SJSA1 (cell line): Measurements from ENCODE around the gene PRDM11. TPM values are rescaled to one million over a fixed set of nuclear protein-coding genes. Genes with fewer than 3 reads are reported as not detected.
A peak's percentile ranks its signal among the peaks of the same experiment; 100 is the strongest.
"Not testable (repeated sequence)": the region's sequence is repeated elsewhere in the genome, so short reads cannot be mapped to it uniquely, and the experiment has no call there.

Source experiments
- DNase-seq, 2 experiments: peaks; one replicate each; pipeline ENCODE4 v3.0.0-alpha.2; 2015 to 2020; ENCODE audit warnings: low spot score in 2 of 2, low read depth in 1 of 2
- H3K27ac ChIP-seq: fragments of 250-450 bp; sonication (Bioruptor Pico); 2 replicates; pipeline ENCODE4 v1.5.1; 2020; ENCODE audit warnings: mild to moderate bottlenecking, moderate library complexity
- H3K27me3 ChIP-seq: fragments of 250-450 bp; sonication (Bioruptor Pico); replicated peaks from 2 replicates; pipeline ENCODE4 v1.5.1; 2020; ENCODE audit warnings: mild to moderate bottlenecking, moderate library complexity
- H3K36me3 ChIP-seq: fragments of 250-450 bp; sonication (Bioruptor Pico); 2 replicates; pipeline ENCODE4 v1.5.1; 2020; ENCODE audit warnings: mild to moderate bottlenecking
- H3K4me1 ChIP-seq: fragments of 250-450 bp; sonication (Bioruptor Pico); replicated peaks from 2 replicates; pipeline ENCODE4 v1.6.1; 2021; ENCODE audit warnings: mild to moderate bottlenecking
- H3K4me3 ChIP-seq: fragments of 250-450 bp; sonication (Bioruptor Pico); 2 replicates; pipeline ENCODE4 v1.5.1; 2020; ENCODE audit warnings: mild to moderate bottlenecking
- H3K9me3 ChIP-seq: fragments of 250-450 bp; sonication (Bioruptor Pico); replicated peaks from 2 replicates; pipeline ENCODE4 v1.5.1; 2020; ENCODE audit warnings: mild to moderate bottlenecking
- total RNA-seq: library from RNA; depleted of rRNA; stranded (reverse); fragments of >200 nt; shearing (Covaris generic); gene quantifications from 2 replicates; pipeline ENCODE4 v1.2.3, GENCODE V29; 2014

PRDM11 gene
- total RNA-seq, 1 experiment from 2014 or later, result 6.7 TPM

DNA sequence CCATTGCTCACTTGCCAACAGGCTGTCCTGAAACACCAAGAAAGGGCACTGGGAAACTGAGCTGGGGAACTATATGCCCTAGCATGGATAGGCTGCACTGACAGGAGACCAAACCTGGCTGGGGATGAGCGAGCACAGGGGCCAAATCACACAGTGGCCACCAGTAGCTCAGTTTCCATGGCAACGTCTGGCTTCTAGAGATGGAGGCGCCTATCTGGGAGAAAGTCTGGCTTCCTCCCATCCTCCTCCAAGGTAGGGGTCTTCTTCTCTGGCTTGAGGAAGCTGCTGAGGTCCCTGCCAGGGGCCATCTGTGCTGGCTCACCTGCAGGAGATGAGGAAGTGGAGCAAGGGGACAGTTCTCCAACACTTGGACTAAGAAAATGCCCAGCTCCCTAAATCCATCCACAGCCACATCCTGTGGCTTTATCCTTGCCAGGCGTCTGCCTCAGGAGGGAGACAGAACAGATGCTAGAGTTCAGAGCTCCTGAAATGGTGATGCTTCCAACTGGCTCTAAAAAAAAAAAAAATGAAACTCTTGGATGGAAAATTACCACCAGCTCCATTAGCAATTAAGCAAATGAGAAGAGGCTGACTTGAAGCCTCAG lies 91.4 kb downstream of the PRDM11 start:
- no peaks in the 10 kb centered on the region for H3K27me3 ChIP-seq
- no peaks in the 10 kb centered on the region for H3K9me3 ChIP-seq
- H3K36me3 ChIP-seq, result no peaks in the 10 kb centered on the region
- no peak for DNase-seq
- no peak overlapping the region for H3K27ac ChIP-seq
- H3K4me1 ChIP-seq, result no peaks in the 10 kb centered on the region
- H3K4me3 ChIP-seq, result no peak overlapping the region

DNA sequence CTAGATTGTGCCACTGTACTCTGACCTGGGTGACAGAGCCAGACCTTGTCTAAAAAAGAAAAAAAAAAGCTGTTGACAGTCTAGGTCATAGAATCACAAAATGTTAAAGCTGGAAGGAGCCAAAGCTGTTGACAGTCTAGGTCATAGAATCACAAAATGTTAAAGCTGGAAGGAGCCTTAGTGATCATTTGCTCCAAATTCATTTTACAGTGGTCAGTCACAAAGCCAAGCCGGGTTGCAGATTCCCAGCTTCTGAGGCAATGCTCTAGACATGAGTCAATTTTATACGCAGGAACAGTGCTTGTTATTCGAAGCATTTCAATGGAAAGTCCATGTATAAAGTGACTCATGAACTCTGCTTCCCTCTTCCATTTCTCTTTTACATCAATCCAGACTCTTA lies 92.3 kb downstream of the PRDM11 start:
- H3K27me3 ChIP-seq, result no peaks in the 10 kb centered on the region; the same call in 1 of the 2 replicates
- no peaks in the 10 kb centered on the region for H3K4me1 ChIP-seq
- H3K36me3 ChIP-seq, result no peaks in the 10 kb centered on the region
- DNase-seq, result no peak
- H3K9me3 ChIP-seq, result no peaks in the 10 kb centered on the region
- H3K4me3 ChIP-seq, result no peak overlapping the region
- H3K27ac ChIP-seq, result no peak overlapping the region

DNA sequence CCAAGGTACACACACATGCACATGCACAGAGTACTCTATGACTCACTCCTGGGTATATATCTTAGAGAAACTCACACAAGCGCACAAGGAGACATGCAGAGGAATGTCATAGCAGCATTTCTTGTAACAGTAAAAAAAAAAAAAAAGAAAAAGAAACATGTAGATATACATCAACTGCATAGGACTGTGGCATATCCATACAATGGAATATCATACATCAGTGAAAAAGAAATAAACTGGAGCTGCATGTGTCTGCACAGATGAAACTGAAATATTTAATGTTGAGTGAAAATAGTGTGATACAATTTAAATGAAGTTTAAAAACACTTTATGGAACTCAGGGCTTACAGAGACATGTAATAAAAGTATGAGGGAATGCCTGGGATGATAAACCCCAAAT lies 93.3 kb downstream of the PRDM11 start:
- no peak overlapping the region for H3K4me3 ChIP-seq
- H3K27me3 ChIP-seq, result no peaks in the 10 kb centered on the region; the same call in none of the 2 replicates
- no peak overlapping the region for H3K27ac ChIP-seq
- no peaks in the 10 kb centered on the region for H3K9me3 ChIP-seq
- no peak for DNase-seq
- no peaks in the 10 kb centered on the region for H3K4me1 ChIP-seq
- H3K36me3 ChIP-seq, result no peaks in the 10 kb centered on the region

DNA sequence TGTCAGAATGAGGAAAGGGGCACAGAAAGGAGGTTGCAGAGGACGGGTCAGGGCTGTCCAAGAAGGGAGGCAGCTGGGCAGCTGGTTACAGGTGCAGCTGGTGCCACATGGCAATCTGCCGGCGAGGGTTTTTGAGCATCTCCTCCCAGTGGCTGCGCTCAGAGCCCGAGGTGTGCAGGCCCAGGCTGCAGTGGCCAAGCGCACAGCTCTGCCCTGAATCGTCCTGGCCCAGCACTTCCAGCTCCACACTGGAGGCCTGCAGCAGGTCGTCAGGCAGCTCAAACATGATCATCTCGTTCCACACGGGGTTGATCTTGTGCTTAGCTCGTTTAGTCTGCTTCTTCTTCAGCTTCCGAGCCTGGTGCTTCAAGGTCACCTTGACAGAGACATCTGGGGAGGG lies 97.5 kb downstream of the PRDM11 start:
- Histone ChIP-seq H3K4me3 (no peak overlapping the region), H3K27me3 (peaks cover 6% of the 10 kb centered on the region), H3K36me3 (no peaks in the 10 kb centered on the region), H3K27ac (no peak overlapping the region), H3K9me3 (no peaks in the 10 kb centered on the region), H3K4me1 (no peaks in the 10 kb centered on the region)
- DNase-seq, result no peak

DNA sequence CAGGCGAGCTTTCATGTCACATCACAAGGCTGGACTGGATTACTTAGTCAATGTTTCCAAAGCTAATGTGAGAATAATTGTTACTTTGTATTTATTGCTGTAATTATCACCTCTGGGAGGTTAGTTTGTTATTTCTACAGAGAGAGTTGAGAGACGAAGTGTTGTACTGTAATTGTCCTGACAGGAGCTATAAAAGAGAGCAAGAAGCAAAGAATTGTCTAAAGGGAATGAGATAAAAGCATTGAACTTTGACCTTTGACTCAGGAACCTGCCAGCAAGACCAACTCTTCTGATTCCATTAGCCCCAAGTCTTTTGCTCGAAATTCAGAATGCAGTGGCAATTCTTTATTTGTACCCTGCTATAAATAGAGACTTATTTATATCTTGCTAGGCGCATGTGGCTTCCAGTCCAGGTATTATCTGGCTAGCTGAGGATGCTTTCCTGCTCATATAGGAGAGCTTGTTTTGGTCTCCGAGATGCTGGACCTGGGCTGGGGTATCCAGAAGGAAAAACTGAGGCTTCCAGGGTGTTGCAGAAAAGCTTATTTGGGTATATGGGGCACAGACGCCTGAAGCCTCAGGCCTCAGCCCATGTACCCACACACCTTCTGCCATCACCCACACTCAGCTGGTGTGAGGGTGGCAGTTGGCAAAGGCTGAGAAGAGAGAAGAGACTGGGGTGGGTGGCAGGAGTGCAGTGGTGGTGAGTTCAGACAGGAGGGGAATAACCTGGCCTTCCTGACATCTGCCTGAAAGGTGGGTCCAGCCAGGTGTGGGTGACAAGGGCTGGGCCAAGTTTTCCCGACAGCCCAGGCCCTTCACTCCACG lies 99.0 kb downstream of the PRDM11 start:
- no peaks in the 10 kb centered on the region for H3K9me3 ChIP-seq
- H3K27ac ChIP-seq, result no peak overlapping the region
- peaks cover 6% of the 10 kb centered on the region for H3K27me3 ChIP-seq
- DNase-seq, result no peak
- H3K36me3 ChIP-seq, result no peaks in the 10 kb centered on the region
- no peaks in the 10 kb centered on the region for H3K4me1 ChIP-seq
- H3K4me3 ChIP-seq, result no peak overlapping the region

DNA sequence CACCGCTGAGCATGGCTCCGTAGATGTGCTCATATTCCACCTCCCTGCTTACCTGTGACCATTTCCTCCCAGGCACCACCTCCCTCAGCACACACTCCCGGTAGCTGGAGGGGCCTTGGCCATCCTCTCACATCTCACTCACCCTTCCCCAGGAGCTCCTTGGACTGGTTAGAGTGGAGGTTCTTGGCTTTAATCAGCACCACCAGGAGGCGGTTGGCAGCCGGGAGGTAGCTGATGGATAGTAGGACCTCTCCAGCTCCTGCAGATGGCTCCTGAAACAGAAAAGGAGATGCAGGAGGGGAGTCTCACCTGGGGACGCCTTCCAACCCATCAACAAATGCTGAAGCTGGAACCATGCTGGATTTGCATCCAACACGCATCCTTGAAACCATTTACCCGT lies 99.8 kb downstream of the PRDM11 start:
- no peak for DNase-seq
- H3K9me3 ChIP-seq, result no peaks in the 10 kb centered on the region
- H3K27me3 ChIP-seq, result peaks cover 6% of the 10 kb centered on the region
- H3K36me3 ChIP-seq, result no peaks in the 10 kb centered on the region
- H3K27ac ChIP-seq, result no peak overlapping the region
- H3K4me1 ChIP-seq, result no peaks in the 10 kb centered on the region
- no peak overlapping the region for H3K4me3 ChIP-seq

DNA sequence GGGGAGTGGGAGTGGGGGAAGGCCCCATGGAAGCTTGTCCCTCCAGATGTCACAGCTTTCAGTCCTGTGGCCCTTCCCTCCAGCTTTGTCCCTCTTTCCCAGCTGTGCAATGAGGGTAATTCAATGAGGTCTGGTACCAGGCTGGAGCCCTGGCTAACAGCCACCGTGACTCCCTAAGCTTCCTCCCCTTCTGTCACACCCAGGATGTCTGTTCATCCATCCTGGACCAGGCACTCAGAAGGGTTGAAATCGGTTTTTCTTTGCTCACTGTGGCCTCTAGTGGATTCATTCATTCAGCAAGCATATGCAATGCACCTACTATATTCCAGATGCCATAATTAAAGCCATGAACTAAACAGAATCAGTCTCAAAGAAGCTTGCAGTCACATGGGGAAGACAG lies 101.0 kb downstream of the PRDM11 start:
- Histone ChIP-seq H3K27me3 (peaks cover 6% of the 10 kb centered on the region), H3K4me3 (no peak overlapping the region)
- DNase-seq, result no peak

DNA sequence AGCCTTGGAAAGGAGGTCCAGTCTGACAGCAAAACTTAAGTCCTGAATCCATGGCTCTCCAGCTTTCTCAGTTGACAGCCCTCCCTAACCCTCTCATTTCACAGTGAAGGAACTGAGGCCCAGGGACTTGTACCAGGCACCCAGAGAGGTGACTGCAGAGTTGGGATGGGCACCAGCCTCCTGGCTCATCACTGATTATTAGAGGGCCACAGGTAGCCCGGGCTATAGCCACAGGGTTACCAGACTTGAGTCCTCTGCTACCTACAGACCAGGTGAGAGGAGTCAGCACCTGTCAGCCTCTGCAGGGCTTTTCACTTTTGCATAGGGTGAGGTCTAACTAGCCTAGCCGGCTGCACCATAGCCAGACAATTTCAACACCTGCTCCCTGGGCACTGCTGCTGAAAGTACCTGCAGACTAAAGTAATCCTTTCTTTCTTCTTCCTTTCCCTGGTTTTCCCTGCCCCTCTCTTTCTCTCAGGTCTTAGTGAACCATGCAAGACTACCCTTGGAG lies 102.1 kb downstream of the PRDM11 start:
- no peak for DNase-seq
- H3K27me3 ChIP-seq, result peaks cover 12% of the 10 kb centered on the region
- H3K27ac ChIP-seq, result no peak overlapping the region

More for the DNA sequence above, 101.0 kb downstream of the PRDM11 start:
- Histone ChIP-seq H3K27ac (no peak overlapping the region), H3K4me1 (no peaks in the 10 kb centered on the region), H3K36me3 (no peaks in the 10 kb centered on the region), H3K9me3 (no peaks in the 10 kb centered on the region)

DNA sequence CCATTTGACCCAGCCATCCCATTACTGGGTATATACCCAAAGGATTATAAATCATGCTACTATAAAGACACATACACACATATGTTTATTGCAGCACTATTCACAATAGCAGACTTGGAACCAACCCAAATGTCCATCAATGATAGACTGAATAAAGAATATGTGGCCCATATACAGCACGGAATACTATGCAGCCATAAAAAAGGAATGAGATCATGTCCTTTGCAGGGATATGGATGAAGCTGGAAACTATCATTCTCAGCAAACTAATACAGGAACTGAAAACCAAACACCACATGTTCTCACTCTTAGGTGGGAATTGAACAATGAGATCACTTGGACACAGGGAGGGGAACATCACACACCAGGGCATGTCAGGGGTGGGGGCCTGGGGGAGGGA lies 102.9 kb downstream of the PRDM11 start:
- H3K27ac ChIP-seq, H3K4me3 ChIP-seq, DNase-seq, H3K36me3 ChIP-seq, H3K4me1 ChIP-seq, H3K9me3 ChIP-seq: not testable (repeated sequence)
- peaks cover 12% of the 10 kb centered on the region for H3K27me3 ChIP-seq

More for the DNA sequence above, 102.1 kb downstream of the PRDM11 start:
- no peak overlapping the region for H3K4me3 ChIP-seq
- no peaks in the 10 kb centered on the region for H3K36me3 ChIP-seq
- no peaks in the 10 kb centered on the region for H3K9me3 ChIP-seq
- H3K4me1 ChIP-seq, result no peaks in the 10 kb centered on the region

DNA sequence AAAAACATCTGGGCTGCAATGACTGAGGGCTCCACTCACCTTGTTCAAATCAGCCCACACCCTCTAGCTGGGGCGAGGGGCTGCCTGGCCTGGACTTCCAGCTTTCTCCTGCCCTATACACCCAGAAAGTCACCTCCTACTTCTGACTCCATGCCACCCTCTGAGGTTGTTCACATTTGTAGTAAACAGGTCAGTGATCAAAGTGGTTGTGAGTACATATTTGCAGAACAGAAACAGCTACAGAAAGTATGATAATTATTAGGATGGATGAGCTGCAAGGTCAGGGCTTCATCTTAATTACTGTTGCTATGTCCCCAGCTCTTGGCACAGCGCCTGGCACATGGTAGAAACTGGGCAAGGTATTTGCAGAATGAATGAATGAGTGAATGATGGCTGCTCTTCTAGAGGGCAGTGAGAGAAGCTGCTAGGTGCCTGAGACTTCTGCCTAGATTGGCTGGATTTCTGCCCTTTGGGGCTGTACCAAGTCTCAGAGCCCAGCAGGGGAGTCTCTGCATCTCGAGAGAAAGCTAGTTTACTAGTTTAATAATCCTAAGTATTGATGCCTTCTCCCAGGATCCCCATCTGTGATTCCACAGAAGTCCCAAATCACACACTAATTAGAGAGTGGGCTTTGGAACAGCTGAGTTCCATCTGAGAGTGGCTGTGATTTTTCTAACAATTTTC lies 103.7 kb downstream of the PRDM11 start:
- Histone ChIP-seq H3K4me3 (no peak overlapping the region), H3K27ac (no peak overlapping the region), H3K27me3 (peaks cover 10% of the 10 kb centered on the region), H3K36me3 (no peaks in the 10 kb centered on the region), H3K4me1 (no peaks in the 10 kb centered on the region), H3K9me3 (no peaks in the 10 kb centered on the region)
- no peak for DNase-seq

DNA sequence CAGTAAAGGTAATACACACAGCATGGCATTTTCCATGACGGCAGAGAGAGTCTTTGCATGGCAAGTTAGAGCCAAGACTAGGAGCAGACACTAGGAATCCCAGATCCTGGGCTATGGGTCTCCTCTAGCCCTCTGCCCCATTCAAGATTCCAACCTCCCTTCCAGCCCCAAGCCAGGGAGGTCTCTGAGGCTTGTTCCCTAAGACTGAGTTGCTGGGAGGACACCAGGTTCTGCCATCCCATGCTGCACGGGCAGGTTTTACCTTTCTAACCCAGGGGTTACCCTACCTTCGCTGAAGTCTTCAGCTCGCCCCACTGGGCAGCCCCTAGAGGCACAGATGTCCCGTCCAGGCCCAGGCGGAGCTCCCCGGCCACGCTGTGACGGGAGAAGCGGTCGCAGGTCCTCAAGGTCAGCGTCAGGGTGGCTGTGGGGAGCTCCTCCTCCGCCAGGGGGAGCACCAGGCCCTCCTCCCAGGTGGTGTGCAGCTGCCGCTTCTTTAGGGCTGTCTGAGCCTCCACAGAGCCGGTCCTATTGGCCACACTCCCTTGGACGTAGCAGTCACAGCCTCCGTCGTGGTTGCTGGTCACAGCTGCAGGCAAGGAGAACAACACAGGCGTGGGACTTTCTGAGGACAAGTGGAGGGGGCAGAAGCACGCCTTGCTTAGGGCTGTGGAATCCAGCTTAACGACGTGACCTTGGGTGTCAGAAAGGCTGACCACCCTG lies 105.9 kb downstream of the PRDM11 start:
- DNase-seq, result peak; percentile 52 to 79
- Histone ChIP-seq H3K4me3 (no peak overlapping the region), H3K27me3 (peaks cover 6% of the 10 kb centered on the region; the same call in 1 of the 2 replicates), H3K36me3 (no peaks in the 10 kb centered on the region), H3K27ac (no peak overlapping the region), H3K4me1 (no peaks in the 10 kb centered on the region), H3K9me3 (no peaks in the 10 kb centered on the region)

DNA sequence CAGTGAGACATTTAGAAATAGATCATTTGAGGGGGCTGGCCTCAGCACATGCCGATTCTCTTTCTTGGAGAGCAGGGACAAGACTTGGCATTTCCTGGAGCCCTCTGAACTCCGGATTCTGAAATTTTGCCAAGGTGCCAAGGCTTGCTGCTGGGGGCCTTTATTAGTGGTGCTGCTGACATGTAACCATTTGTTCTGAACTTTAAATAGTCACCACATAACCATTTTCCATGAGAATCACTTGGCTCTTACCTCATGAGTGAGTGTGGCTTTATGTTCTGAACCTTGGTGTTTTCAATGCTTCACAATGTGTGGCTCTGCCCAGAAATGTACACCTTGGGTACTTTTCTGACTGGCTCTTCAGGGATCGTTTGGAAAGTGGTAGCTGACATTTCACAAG lies 106.4 kb downstream of the PRDM11 start:
- no peaks in the 10 kb centered on the region for H3K36me3 ChIP-seq
- H3K27ac ChIP-seq, result no peak overlapping the region
- DNase-seq, result no peak
- H3K4me3 ChIP-seq, result no peak overlapping the region
- no peaks in the 10 kb centered on the region for H3K4me1 ChIP-seq
- H3K27me3 ChIP-seq, result peaks cover 6% of the 10 kb centered on the region; the same call in 1 of the 2 replicates
- no peaks in the 10 kb centered on the region for H3K9me3 ChIP-seq

DNA sequence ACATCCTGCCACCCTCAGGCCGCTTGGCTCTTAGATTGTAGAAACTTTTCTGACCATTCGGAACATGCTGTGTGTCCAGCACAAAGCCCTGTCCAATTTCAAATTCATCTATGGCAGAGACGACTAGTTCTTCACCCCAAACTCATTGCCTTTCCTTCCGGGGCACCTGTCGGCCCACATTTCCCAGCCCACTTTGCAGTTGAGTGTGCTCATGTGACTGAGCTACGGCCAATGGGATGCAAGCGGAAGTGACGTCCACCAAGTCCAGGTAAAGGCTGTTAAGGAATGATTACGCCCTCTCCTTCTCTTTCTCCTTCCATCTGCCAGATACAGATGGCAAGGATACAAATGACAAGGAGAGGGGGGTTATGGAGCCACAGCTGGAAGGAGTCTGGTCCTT lies 107.2 kb downstream of the PRDM11 start:
- DNase-seq, result no peak
- Histone ChIP-seq H3K27ac (no peak overlapping the region), H3K4me1 (no peaks in the 10 kb centered on the region), H3K27me3 (peaks cover 6% of the 10 kb centered on the region; the same call in 1 of the 2 replicates), H3K36me3 (no peaks in the 10 kb centered on the region), H3K9me3 (no peaks in the 10 kb centered on the region), H3K4me3 (no peak overlapping the region)
